ENCODE measurements around the gene SRSF8. TPM values are rescaled to one million over a fixed set of nuclear protein-coding genes. Genes with fewer than 3 reads are reported as not detected.
"Not testable (repeated sequence)": the region's sequence is repeated elsewhere in the genome, so short reads cannot be mapped to it uniquely, and the experiment has no call there.

Gene SRSF8
- total and polyA plus RNA-seq, 4 donors = 22.6 to 49.0 (median 32.7) TPM

- no peak overlapping the region for H3K9ac ChIP-seq (ENCODE audit: insufficient read depth in 1 of 2, low read length in 2 of 2)
- H3K27me3 ChIP-seq (ENCODE audit: control insufficient read depth in 3 of 3, insufficient read depth in 3 of 3, low read length in 2 of 3) = peaks cover 0 to under 1% (median 0%) of the 10 kb centered on the region in 3 donors
- TF ChIP-seq CTCF (IDR thresholded peaks at IDR 0.05; ENCODE audit: control extremely low read depth, extremely low read depth) = no peak
- DNase-seq = no peak
- H3K4me3 ChIP-seq = no peak overlapping the region
- no peak overlapping the region for H3K27ac ChIP-seq (ENCODE audit: low read depth in 1 of 2, low read length in 1 of 2)
- peaks cover 0 to 16% (median 0%) of the 10 kb centered on the region in 5 donors for H3K4me1 ChIP-seq (ENCODE audit: control insufficient read depth in 5 of 5, insufficient read depth in 5 of 5, low read length in 5 of 5)
- no peaks in the 10 kb centered on the region for H3K36me3 ChIP-seq (ENCODE audit: control insufficient read depth in 4 of 4, insufficient read depth in 4 of 4, low read length in 4 of 4)
- H3K9me3 ChIP-seq (ENCODE audit: control insufficient read depth in 4 of 4, insufficient read depth in 3 of 4, low read length in 3 of 4) = peaks cover 0 to 3% (median 0%) of the 10 kb centered on the region in 4 donors
- no peak for ATAC-seq (ENCODE audit: insufficient read depth, low FRiP score)
- 98 to 100% methylated on average over 1 of the region's 1 CpG for WGBS, 2 donors
These were observed 24.5 kb upstream of the SRSF8 start for GRCh38 chr11:95042239-95042638.

- Histone ChIP-seq H3K4me3 (no peak overlapping the region), H3K27ac (ENCODE audit: low read depth in 1 of 2, low read length in 1 of 2) (no peak overlapping the region), H3K4me1 (ENCODE audit: control insufficient read depth in 5 of 5, insufficient read depth in 5 of 5, low read length in 5 of 5) (peaks cover 0 to 16% (median 0%) of the 10 kb centered on the region in 5 donors), H3K27me3 (ENCODE audit: control insufficient read depth in 3 of 3, insufficient read depth in 3 of 3, low read length in 2 of 3) (no peaks in the 10 kb centered on the region), H3K36me3 (ENCODE audit: control insufficient read depth in 4 of 4, insufficient read depth in 4 of 4, low read length in 4 of 4) (no peaks in the 10 kb centered on the region), H3K9ac (ENCODE audit: insufficient read depth in 1 of 2, low read length in 2 of 2) (no peak overlapping the region), H3K9me3 (ENCODE audit: control insufficient read depth in 4 of 4, insufficient read depth in 3 of 4, low read length in 3 of 4) (peaks cover 0 to 2% (median 0%) of the 10 kb centered on the region in 4 donors)
- TF ChIP-seq CTCF (IDR thresholded peaks at IDR 0.05; ENCODE audit: control extremely low read depth, extremely low read depth) = no peak
- no peak for DNase-seq
- WGBS, 2 donors = 90 to 100% methylated on average over 3 of the region's 3 CpGs
- ATAC-seq (ENCODE audit: insufficient read depth, low FRiP score) = no peak
These were observed 23.8 kb upstream of the SRSF8 start for GRCh38 chr11:95042906-95043305.

- Histone ChIP-seq H3K4me3 (no peak overlapping the region), H3K9me3 (ENCODE audit: control insufficient read depth in 4 of 4, insufficient read depth in 3 of 4, low read length in 3 of 4) (peaks cover 0 to 2% (median 0%) of the 10 kb centered on the region in 4 donors), H3K9ac (ENCODE audit: insufficient read depth in 1 of 2, low read length in 2 of 2) (no peak overlapping the region), H3K27me3 (ENCODE audit: control insufficient read depth in 3 of 3, insufficient read depth in 3 of 3, low read length in 2 of 3) (no peaks in the 10 kb centered on the region), H3K27ac (ENCODE audit: low read depth in 1 of 2, low read length in 1 of 2) (no peak overlapping the region), H3K36me3 (ENCODE audit: control insufficient read depth in 4 of 4, insufficient read depth in 4 of 4, low read length in 4 of 4) (no peaks in the 10 kb centered on the region), H3K4me1 (ENCODE audit: control insufficient read depth in 5 of 5, insufficient read depth in 5 of 5, low read length in 5 of 5) (peaks cover 0 to 16% (median 0%) of the 10 kb centered on the region in 5 donors)
- no peak for TF ChIP-seq CTCF (IDR thresholded peaks at IDR 0.05; ENCODE audit: control extremely low read depth, extremely low read depth)
- WGBS, 2 donors = 53 to 71% methylated on average over 4 of the region's 4 CpGs
- peak in 2 of 3 donors; percentile 42 to 45 for DNase-seq
- ATAC-seq (ENCODE audit: insufficient read depth, low FRiP score) = no peak
These were observed 22.7 kb upstream of the SRSF8 start for GRCh38 chr11:95044010-95044409.

GRCh38 chr11:95045812-95046211 lies 20.9 kb upstream of the SRSF8 start:
- Histone ChIP-seq H3K36me3 (ENCODE audit: control insufficient read depth in 4 of 4, insufficient read depth in 4 of 4, low read length in 4 of 4) (no peaks in the 10 kb centered on the region), H3K4me3 (no peak overlapping the region), H3K9ac (ENCODE audit: insufficient read depth in 1 of 2, low read length in 2 of 2) (no peak overlapping the region), H3K27ac (ENCODE audit: low read depth in 1 of 2, low read length in 1 of 2) (no peak overlapping the region), H3K4me1 (ENCODE audit: control insufficient read depth in 5 of 5, insufficient read depth in 5 of 5, low read length in 5 of 5) (peaks cover 0 to 16% (median 0%) of the 10 kb centered on the region in 5 donors), H3K9me3 (ENCODE audit: control insufficient read depth in 4 of 4, insufficient read depth in 3 of 4, low read length in 3 of 4) (peaks cover 0 to 2% (median 0%) of the 10 kb centered on the region in 4 donors), H3K27me3 (ENCODE audit: control insufficient read depth in 3 of 3, insufficient read depth in 3 of 3, low read length in 2 of 3) (no peaks in the 10 kb centered on the region)
- no peak for DNase-seq
- TF ChIP-seq CTCF (IDR thresholded peaks at IDR 0.05; ENCODE audit: control extremely low read depth, extremely low read depth) = no peak
- ATAC-seq (ENCODE audit: insufficient read depth, low FRiP score) = no peak

GRCh38 chr11:95049122-95049521 lies 17.6 kb upstream of the SRSF8 start, which contains the start of gene KDM4F:
Gene KDM4F (plus strand): TSS chr11:95049422.
- not testable (repeated sequence) for H3K4me3 ChIP-seq; DNase-seq; H3K27me3 ChIP-seq (ENCODE audit: control insufficient read depth in 3 of 3, insufficient read depth in 3 of 3, low read length in 2 of 3); H3K4me1 ChIP-seq (ENCODE audit: control insufficient read depth in 5 of 5, insufficient read depth in 5 of 5, low read length in 5 of 5); H3K9me3 ChIP-seq (ENCODE audit: control insufficient read depth in 4 of 4, insufficient read depth in 3 of 4, low read length in 3 of 4); H3K27ac ChIP-seq (ENCODE audit: low read depth in 1 of 2, low read length in 1 of 2); ATAC-seq (ENCODE audit: insufficient read depth, low FRiP score); H3K36me3 ChIP-seq (ENCODE audit: control insufficient read depth in 4 of 4, insufficient read depth in 4 of 4, low read length in 4 of 4); H3K9ac ChIP-seq (ENCODE audit: insufficient read depth in 1 of 2, low read length in 2 of 2)
- 84 to 94% methylated on average over 2 to 3 of the region's 3 CpGs for WGBS, 2 donors

Data from lung (tissue), 12 donors.